A549 treated with DMSO at 1 μM for 4 hours (cell line): ENCODE data around the gene RHEX. TPM values are rescaled to one million over a fixed set of nuclear protein-coding genes. Genes with fewer than 3 reads are reported as not detected.

Experiments used
- total RNA-seq: library from RNA; stranded (reverse); fragments of 200-300 nt; extraction: Qiagen RNA extraction; gene quantifications from 5 replicates; pipeline ENCODE4 v1.2.3, GENCODE V29; 2022; ENCODE audit warnings: low read depth

Gene RHEX
- total RNA-seq, result not detected in 5 replicates

GRCh38 chr1:206052919-206053610, at the start of gene RHEX:
Gene RHEX, plus strand, starts transcription at chr1:206053173. Its CDS starts 44,656 bp downstream, at chr1:206097829.

GRCh38 chr1:206023695-206024094, 29.3 kb upstream of the RHEX start, which contains the start of gene CTSE:
Gene CTSE, minus strand, starts transcription at chr1:206023895. Its CDS starts 104 bp downstream, at chr1:206023791.

GRCh38 chr1:206117151-206117948, 64.4 kb downstream of the RHEX start, which contains the start of gene AVPR1B:
Gene AVPR1B, minus strand, starts transcription at chr1:206117388. Its CDS starts 498 bp downstream, at chr1:206116890.

Other genes with a start within 250 kb of the RHEX start
- 25.2 to 28.8 TPM (median 27.3 TPM) in 5 replicates for gene SLC41A1, start 240.0 kb upstream of the RHEX start, total RNA-seq
- not detected in 5 replicates for gene PM20D1, start 203.0 kb upstream of the RHEX start, total RNA-seq
- 0.04 to 0.14 TPM (median 0.08 TPM) in 5 replicates for gene SLC26A9, start 109.7 kb upstream of the RHEX start, total RNA-seq
- 1.4 to 2.9 TPM (median 1.8 TPM) in 5 replicates for gene RAB7B, start 49.8 kb upstream of the RHEX start, total RNA-seq
- gene CTSE, start 29.3 kb upstream of the RHEX start, total RNA-seq, result not detected in 5 replicates
- not detected in 5 replicates for gene AVPR1B, start 64.2 kb downstream of the RHEX start, total RNA-seq
- gene FAM72A, start 149.7 kb downstream of the RHEX start, total RNA-seq, result 9.0 to 13.7 TPM (median 12.6 TPM) in 5 replicates
- 18.8 to 30.9 TPM (median 26.3 TPM) in 5 replicates for gene SRGAP2, start 150.4 kb downstream of the RHEX start, total RNA-seq